Skeletal muscle satellite cell (primary cell): ENCODE measurements around the gene LYRM9. TPM values are rescaled to one million over a fixed set of nuclear protein-coding genes. Genes with fewer than 3 reads are reported as not detected.
A peak's percentile ranks its signal among the peaks of the same experiment; 100 is the strongest.

ENCODE experiments used
- H3K27me3 ChIP-seq: 2 replicates; pipeline ENCODE4 v1.7.0; 2013; ENCODE audit warnings: low read length; ENCODE audit not compliant: control insufficient read depth, insufficient read depth
- H3K36me3 ChIP-seq: 2 replicates; pipeline ENCODE4 v1.7.0; 2013; ENCODE audit warnings: mild to moderate bottlenecking, control low read depth, low read length; ENCODE audit not compliant: insufficient read depth
- H3K4me1 ChIP-seq: 2 replicates; pipeline ENCODE4 v1.7.0; 2013; ENCODE audit warnings: low read length; ENCODE audit not compliant: control insufficient read depth, insufficient read depth
- H3K4me2 ChIP-seq: 2 replicates; pipeline ENCODE4 v1.7.0; 2013; ENCODE audit warnings: mild to moderate bottlenecking, low read length
- H3K4me3 ChIP-seq: 2 replicates; pipeline ENCODE4 v1.7.0; 2013; ENCODE audit warnings: low read length
- H3K9ac ChIP-seq: 2 replicates; pipeline ENCODE4 v1.7.0; 2013; ENCODE audit warnings: mild to moderate bottlenecking, low read depth, low read length, moderate library complexity
- H3K9me3 ChIP-seq: replicated peaks from 2 replicates; pipeline ENCODE4 v1.7.0; 2013; ENCODE audit warnings: mild to moderate bottlenecking, control low read depth, low read length
- total RNA-seq: library from RNA; depleted of rRNA; stranded (reverse); fragments of >200 nt; gene quantifications from 2 replicates; pipeline ENCODE4 v1.2.3, GENCODE V29; 2012; rRNA removed

The LYRM9 gene
- 3.1 and 6.8 TPM in 2 replicates for total RNA-seq

- peaks cover 30% of the 10 kb centered on the region for H3K27me3 ChIP-seq
- H3K4me1 ChIP-seq: no peaks in the 10 kb centered on the region
- H3K4me2 ChIP-seq: peak within 1 kb of the TSS; percentile 89
- H3K4me3 ChIP-seq: peak within 1 kb of the TSS; percentile 81
- no peaks in the 10 kb centered on the region for H3K9me3 ChIP-seq
- H3K36me3 ChIP-seq: no peaks in the 10 kb centered on the region
- peak within 1 kb of the TSS; percentile 89 for H3K9ac ChIP-seq
Measured at GRCh38 chr17:27892866-27893769, at the start of gene LYRM9. LYRM9 (minus strand) TSS chr17:27893365; CDS start chr17:27882694, 10,671 bp downstream.

- H3K9ac ChIP-seq: no peak overlapping the region
- no peaks in the 10 kb centered on the region for H3K4me1 ChIP-seq
- H3K36me3 ChIP-seq: no peaks in the 10 kb centered on the region
- H3K4me3 ChIP-seq: no peak overlapping the region
- no peaks in the 10 kb centered on the region for H3K9me3 ChIP-seq
- no peak overlapping the region for H3K4me2 ChIP-seq
- peaks cover 12% of the 10 kb centered on the region for H3K27me3 ChIP-seq
Measured at GRCh38 chr17:27940503-27941428, 47.6 kb upstream of the LYRM9 start.

- Histone ChIP-seq H3K4me2 (no peak overlapping the region), H3K36me3 (no peaks in the 10 kb centered on the region), H3K9ac (no peak overlapping the region), H3K27me3 (peaks cover 12% of the 10 kb centered on the region), H3K9me3 (no peaks in the 10 kb centered on the region), H3K4me3 (no peak overlapping the region), H3K4me1 (no peaks in the 10 kb centered on the region)
Measured at GRCh38 chr17:27939474-27940465, 46.6 kb upstream of the LYRM9 start.

- Histone ChIP-seq H3K27me3 (peaks cover 12% of the 10 kb centered on the region), H3K36me3 (no peaks in the 10 kb centered on the region), H3K9ac (no peak overlapping the region), H3K4me3 (no peak overlapping the region), H3K9me3 (no peaks in the 10 kb centered on the region), H3K4me2 (no peak overlapping the region), H3K4me1 (no peaks in the 10 kb centered on the region)
Measured at GRCh38 chr17:27938864-27939263, 45.7 kb upstream of the LYRM9 start.

- no peaks in the 10 kb centered on the region for H3K9me3 ChIP-seq
- no peak overlapping the region for H3K4me3 ChIP-seq
- no peak overlapping the region for H3K9ac ChIP-seq
- no peak overlapping the region for H3K4me2 ChIP-seq
- peaks cover 12% of the 10 kb centered on the region for H3K27me3 ChIP-seq
- no peaks in the 10 kb centered on the region for H3K36me3 ChIP-seq
- no peaks in the 10 kb centered on the region for H3K4me1 ChIP-seq
Measured at GRCh38 chr17:27938241-27938640, 45.1 kb upstream of the LYRM9 start.

GRCh38 chr17:27937025-27937546 lies 43.9 kb upstream of the LYRM9 start:
- no peak overlapping the region for H3K9ac ChIP-seq
- no peak overlapping the region for H3K4me3 ChIP-seq
- no peaks in the 10 kb centered on the region for H3K4me1 ChIP-seq
- H3K9me3 ChIP-seq: no peaks in the 10 kb centered on the region
- no peaks in the 10 kb centered on the region for H3K36me3 ChIP-seq
- no peak overlapping the region for H3K4me2 ChIP-seq
- H3K27me3 ChIP-seq: peaks cover 16% of the 10 kb centered on the region

GRCh38 chr17:27930000-27930399 lies 36.8 kb upstream of the LYRM9 start:
- H3K36me3 ChIP-seq: no peaks in the 10 kb centered on the region
- no peak overlapping the region for H3K4me3 ChIP-seq
- H3K9me3 ChIP-seq: no peaks in the 10 kb centered on the region
- H3K4me2 ChIP-seq: no peak overlapping the region
- no peaks in the 10 kb centered on the region for H3K4me1 ChIP-seq
- H3K9ac ChIP-seq: no peak overlapping the region
- H3K27me3 ChIP-seq: peaks cover 7% of the 10 kb centered on the region

- Histone ChIP-seq H3K9ac (no peak overlapping the region), H3K27me3 (peaks cover 7% of the 10 kb centered on the region), H3K4me2 (no peak overlapping the region), H3K4me1 (no peaks in the 10 kb centered on the region), H3K36me3 (no peaks in the 10 kb centered on the region), H3K4me3 (no peak overlapping the region), H3K9me3 (no peaks in the 10 kb centered on the region)
Measured at GRCh38 chr17:27928587-27928986, 35.4 kb upstream of the LYRM9 start.

GRCh38 chr17:27927781-27928180 lies 34.6 kb upstream of the LYRM9 start:
- Histone ChIP-seq H3K4me3 (no peak overlapping the region), H3K4me1 (no peaks in the 10 kb centered on the region), H3K9ac (no peak overlapping the region), H3K4me2 (no peak overlapping the region), H3K36me3 (no peaks in the 10 kb centered on the region), H3K27me3 (peaks cover 7% of the 10 kb centered on the region), H3K9me3 (no peaks in the 10 kb centered on the region)

- Histone ChIP-seq H3K9ac (no peak overlapping the region), H3K27me3 (peaks cover 5% of the 10 kb centered on the region), H3K4me3 (no peak overlapping the region), H3K4me2 (no peak overlapping the region), H3K36me3 (no peaks in the 10 kb centered on the region), H3K4me1 (no peaks in the 10 kb centered on the region), H3K9me3 (no peaks in the 10 kb centered on the region)
Measured at GRCh38 chr17:27921599-27921998, 28.4 kb upstream of the LYRM9 start.
